GM21360 (cell line): ENCODE measurements around the gene AIFM3.

Experiments
- ATAC-seq: cut with Tn5 transposase; IDR thresholded peaks from one replicate; pipeline ENCODE4 v1.9.1; 2021; ENCODE audit warnings: mild to moderate bottlenecking, moderate library complexity; ENCODE audit not compliant: unreplicated experiment

AIFM3 gene

GRCh38 chr22:21025763-21026755 lies 59.0 kb downstream of the AIFM3 start:
- ATAC-seq: no peak

DNA sequence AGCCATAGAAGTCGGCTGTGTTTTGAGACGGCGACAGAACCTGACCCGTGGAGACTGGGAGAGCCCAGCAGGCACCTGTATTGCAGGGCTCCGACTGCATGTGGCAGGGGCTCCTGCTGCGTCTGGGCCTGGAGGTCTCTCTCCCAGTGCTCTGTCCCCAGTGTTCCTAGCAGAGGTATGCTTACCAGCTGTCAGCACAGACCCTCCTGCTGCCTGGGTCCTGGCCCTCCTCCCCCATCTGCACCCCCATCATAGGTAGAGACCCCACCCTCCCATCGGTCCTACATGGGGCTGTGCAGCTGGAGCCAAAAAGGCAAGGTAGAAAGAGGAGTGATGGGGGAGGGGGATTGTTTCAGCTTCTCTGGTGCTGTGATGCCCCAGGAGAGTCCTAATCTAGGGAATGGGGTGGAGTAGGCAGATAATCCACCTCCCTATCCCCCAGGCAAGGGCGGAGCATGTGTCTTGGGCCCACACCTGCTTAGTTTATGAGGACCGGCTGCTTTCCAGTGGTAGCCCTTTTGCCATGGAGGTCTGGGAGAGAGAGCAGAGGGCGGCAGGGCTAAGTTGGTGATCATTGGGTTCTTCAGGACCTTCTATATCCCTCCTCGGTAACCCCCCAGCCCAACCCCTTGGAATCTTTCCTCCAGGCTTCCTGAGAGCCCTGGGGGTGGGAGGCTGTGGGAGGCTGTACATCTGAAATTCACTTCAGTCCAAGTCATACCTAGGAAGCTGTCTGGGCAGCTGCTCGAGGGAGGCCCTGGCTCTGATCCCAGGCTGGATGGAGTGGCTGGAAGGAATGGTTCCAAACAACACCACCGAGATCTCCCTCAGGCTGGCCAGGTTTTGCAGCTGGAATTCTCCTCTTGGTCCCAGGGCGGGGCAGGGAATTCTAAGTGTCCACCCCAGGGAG lies 60.0 kb downstream of the AIFM3 start:
- no peak for ATAC-seq

DNA sequence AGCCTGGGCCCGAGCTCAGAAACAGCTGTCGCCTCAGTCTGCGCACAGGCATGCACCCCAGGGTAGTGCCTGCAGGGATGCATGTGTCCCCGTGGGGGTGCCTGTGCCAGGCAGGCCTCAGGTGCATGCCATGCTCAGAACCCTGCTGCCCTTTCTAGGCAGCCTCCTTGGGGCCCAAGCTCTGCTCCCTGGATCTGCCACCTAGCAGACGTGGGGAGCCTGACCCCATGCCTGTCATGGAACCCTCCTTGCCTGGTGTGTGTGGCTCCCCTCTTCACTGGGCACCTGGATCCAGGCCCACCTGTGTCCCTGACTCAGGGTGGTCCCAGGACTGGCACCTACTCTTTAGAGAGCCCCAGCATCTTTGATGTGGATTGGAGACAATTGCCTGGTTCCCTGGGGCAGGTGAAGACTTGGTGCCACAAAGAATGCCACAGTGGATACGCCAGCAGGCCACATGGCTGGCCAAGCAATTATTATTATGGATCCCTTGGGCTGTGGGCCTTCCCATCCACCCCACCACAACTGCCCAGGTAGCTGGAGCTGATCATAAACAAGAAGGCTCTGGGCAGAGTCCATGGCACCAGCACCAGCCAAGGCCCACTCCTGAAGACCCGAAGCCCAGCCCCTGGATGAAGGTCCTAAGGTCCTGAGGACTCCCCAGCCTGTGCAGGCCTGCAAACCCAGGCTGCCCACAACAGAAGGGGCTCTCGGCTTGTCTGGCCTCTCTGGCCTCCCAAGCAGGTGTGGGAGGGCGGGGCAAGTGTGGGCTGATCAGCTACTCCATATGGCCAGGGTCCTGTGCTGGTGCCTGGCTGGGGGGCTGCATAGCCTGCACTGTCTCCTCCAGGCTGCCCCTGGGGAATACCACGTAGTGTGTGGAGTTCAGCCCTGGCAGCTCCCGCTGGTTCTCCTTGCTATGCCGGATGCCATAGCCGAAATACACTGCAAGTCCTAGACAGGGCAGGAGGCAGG lies 61.5 kb downstream of the AIFM3 start:
- no peak for ATAC-seq

GRCh38 chr22:21029486-21030025 lies 62.5 kb downstream of the AIFM3 start:
- ATAC-seq: no peak

- ATAC-seq: no peak
These were observed 63.0 kb downstream of the AIFM3 start for GRCh38 chr22:21030032-21030431.
